DMS153 treated with DMSO at 0.1 percent for 48 hours (cell line): ENCODE data around the gene ARHGDIB.

Experiments
- DNase-seq: peaks from one replicate; lab custom pipeline; 2025; ENCODE audit not compliant: unreplicated experiment; lab: John Stamatoyannopoulos, UW

Gene ARHGDIB

GRCh38 chr12:14934511-14934910, 26.9 kb downstream of the ARHGDIB start:
- DNase-seq = no peak

- DNase-seq = no peak
Observed at GRCh38 chr12:14931791-14932560, 29.4 kb downstream of the ARHGDIB start.

GRCh38 chr12:14931359-14931758, 30.0 kb downstream of the ARHGDIB start:
- DNase-seq = no peak

GRCh38 chr12:14930299-14930698, 31.1 kb downstream of the ARHGDIB start:
- no peak for DNase-seq

- DNase-seq = no peak
Observed at GRCh38 chr12:14928931-14929330, 32.5 kb downstream of the ARHGDIB start.

GRCh38 chr12:14927267-14927666, 34.1 kb downstream of the ARHGDIB start:
- no peak for DNase-seq

- no peak for DNase-seq
Observed at GRCh38 chr12:14924541-14924940, 36.9 kb downstream of the ARHGDIB start.

GRCh38 chr12:14923944-14924343, 37.5 kb downstream of the ARHGDIB start:
- DNase-seq = no peak

- DNase-seq = no peak
Observed at GRCh38 chr12:14921218-14921617, 40.2 kb downstream of the ARHGDIB start.

GRCh38 chr12:14920475-14921126, 40.8 kb downstream of the ARHGDIB start:
- DNase-seq = no peak

- no peak for DNase-seq
Observed at GRCh38 chr12:14919455-14919854, 41.9 kb downstream of the ARHGDIB start.

- no peak for DNase-seq
Observed at GRCh38 chr12:14915736-14916135, 45.7 kb downstream of the ARHGDIB start.

GRCh38 chr12:14913381-14913781, 48.0 kb downstream of the ARHGDIB start:
- DNase-seq = no peak

- DNase-seq = no peak
Observed at GRCh38 chr12:14911131-14911530, 50.3 kb downstream of the ARHGDIB start.

GRCh38 chr12:14910090-14910915, 51.1 kb downstream of the ARHGDIB start:
- DNase-seq = no peak

- no peak for DNase-seq
Observed at GRCh38 chr12:14907953-14908352, 53.4 kb downstream of the ARHGDIB start.

GRCh38 chr12:14906114-14906513, 55.3 kb downstream of the ARHGDIB start:
- no peak for DNase-seq

- no peak for DNase-seq
Observed at GRCh38 chr12:14905269-14906004, 56.0 kb downstream of the ARHGDIB start.

- no peak for DNase-seq
Observed at GRCh38 chr12:14904854-14905253, 56.5 kb downstream of the ARHGDIB start.

GRCh38 chr12:14903386-14904098, 57.9 kb downstream of the ARHGDIB start:
- no peak for DNase-seq
